ENCODE results near the gene DDX52. TPM values are rescaled to one million over a fixed set of nuclear protein-coding genes. Genes with fewer than 3 reads are reported as not detected.

Gene DDX52
- total and polyA plus RNA-seq, 9 donors, result 8.8 to 20.3 (median 19.2) TPM

DNA sequence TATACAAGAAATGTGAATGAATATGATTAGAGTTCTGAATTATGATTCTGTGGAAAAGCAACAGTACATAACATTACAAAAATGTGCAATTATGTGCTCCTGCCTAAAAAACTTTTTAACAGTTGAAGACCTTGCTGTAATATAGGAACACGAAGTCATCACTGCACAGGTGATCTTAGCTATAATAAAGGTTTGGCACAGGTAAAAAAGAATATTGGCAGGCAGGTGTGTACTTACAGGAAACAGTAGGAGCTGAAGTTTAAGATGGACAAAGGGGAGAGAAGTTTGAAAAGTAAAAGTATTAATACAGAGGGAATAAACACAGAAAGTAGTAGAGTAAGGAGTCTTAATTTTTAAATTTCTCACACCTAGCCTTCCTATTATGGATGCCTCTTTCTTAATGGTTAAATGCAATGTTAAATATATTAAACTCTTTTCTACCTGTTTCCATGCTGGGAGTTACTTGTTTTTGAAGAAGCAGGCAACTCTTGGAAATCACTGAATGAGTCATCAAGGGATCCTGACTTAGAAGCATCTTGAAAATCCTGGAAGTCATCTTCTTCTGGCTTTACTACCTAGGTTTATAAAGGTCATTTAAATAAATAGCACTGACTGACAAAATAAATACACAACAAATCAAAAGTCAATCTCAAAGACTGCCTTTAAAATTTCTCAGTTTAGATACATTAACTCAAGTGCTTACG, 74.7 kb downstream of the DDX52 start:
- WGBS, 3 donors, result 96 to 99% (median 96%) methylated on average over 2 of the region's 2 CpGs
- H3K9me3 ChIP-seq, result no peaks in the 10 kb centered on the region
- intact Hi-C loops (cut with DNase I), result no loop called here
- no peak overlapping the region for H3K27ac ChIP-seq
- H3K36me3 ChIP-seq, result no peaks in the 10 kb centered on the region
- H3K4me1 ChIP-seq (ENCODE audit: insufficient read depth), result no peaks in the 10 kb centered on the region
- no peaks in the 10 kb centered on the region for H3K27me3 ChIP-seq
- no peak for DNase-seq
- TF ChIP-seq, protein P1, sequence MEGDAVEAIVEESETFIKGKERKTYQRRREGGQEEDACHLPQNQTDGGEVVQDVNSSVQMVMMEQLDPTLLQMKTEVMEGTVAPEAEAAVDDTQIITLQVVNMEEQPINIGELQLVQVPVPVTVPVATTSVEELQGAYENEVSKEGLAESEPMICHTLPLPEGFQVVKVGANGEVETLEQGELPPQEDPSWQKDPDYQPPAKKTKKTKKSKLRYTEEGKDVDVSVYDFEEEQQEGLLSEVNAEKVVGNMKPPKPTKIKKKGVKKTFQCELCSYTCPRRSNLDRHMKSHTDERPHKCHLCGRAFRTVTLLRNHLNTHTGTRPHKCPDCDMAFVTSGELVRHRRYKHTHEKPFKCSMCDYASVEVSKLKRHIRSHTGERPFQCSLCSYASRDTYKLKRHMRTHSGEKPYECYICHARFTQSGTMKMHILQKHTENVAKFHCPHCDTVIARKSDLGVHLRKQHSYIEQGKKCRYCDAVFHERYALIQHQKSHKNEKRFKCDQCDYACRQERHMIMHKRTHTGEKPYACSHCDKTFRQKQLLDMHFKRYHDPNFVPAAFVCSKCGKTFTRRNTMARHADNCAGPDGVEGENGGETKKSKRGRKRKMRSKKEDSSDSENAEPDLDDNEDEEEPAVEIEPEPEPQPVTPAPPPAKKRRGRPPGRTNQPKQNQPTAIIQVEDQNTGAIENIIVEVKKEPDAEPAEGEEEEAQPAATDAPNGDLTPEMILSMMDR (IDR thresholded peaks at IDR 0.05), result no peak
- TF ChIP-seq EP300 (IDR thresholded peaks at IDR 0.05), result no peak
- no peak for TF ChIP-seq POLR2A (IDR thresholded peaks at IDR 0.05)
- H3K4me3 ChIP-seq, result no peak overlapping the region

DNA sequence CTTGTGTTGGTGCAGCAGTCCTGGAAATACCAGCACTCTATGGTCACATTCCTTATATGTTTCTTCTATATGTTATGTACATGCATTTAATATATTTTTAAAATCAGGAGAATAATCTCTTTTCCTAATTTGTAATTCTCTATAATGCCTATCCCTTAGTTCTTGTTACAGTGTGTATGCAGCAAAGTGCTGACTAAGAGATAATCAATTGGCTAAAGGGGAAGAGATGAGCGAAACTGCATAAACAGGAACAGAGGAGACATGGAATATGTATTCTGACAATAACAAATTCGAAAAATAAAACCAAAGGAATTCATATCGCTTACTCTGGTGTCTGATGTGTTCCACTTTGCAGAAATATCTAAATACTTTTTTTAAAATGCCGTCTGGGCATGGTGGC, 75.7 kb downstream of the DDX52 start:
- H3K4me3 ChIP-seq, result no peak overlapping the region
- H3K27me3 ChIP-seq, result no peaks in the 10 kb centered on the region
- H3K27ac ChIP-seq, result no peak overlapping the region
- WGBS, 3 donors, result 90 to 93% (median 90%) methylated on average over 4 of the region's 4 CpGs
- intact Hi-C loops (cut with DNase I), result no loop called here
- no peaks in the 10 kb centered on the region for H3K4me1 ChIP-seq (ENCODE audit: insufficient read depth)
- no peaks in the 10 kb centered on the region for H3K36me3 ChIP-seq
- DNase-seq, result no peak
- TF ChIP-seq EP300 (IDR thresholded peaks at IDR 0.05) (no peak), POLR2A (IDR thresholded peaks at IDR 0.05) (no peak)
- TF ChIP-seq, protein P1 (IDR thresholded peaks at IDR 0.05), result no peak
- no peaks in the 10 kb centered on the region for H3K9me3 ChIP-seq

DNA sequence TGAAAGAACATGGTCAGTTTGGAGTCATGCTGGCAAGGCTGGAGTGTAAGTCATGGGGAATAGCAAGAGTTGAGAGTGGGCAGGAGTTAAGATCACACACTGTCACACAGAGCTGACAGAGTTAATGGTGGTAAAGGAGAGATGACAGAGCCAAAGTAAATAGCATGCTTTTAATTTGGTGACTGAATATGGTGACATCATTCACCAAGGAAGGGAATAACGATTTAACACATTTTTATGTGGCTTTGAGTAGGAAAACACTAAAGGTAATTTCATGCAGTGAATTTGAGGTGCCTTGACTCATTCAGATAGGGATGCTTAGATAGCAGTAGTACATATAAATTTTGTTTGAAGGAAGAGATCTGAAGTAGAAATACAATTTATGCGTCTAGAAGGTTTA, 76.1 kb downstream of the DDX52 start:
- Histone ChIP-seq H3K4me1 (ENCODE audit: insufficient read depth) (no peaks in the 10 kb centered on the region), H3K27ac (no peak overlapping the region), H3K4me3 (no peak overlapping the region), H3K9me3 (no peaks in the 10 kb centered on the region), H3K36me3 (no peaks in the 10 kb centered on the region), H3K27me3 (no peaks in the 10 kb centered on the region)
- TF ChIP-seq POLR2A (IDR thresholded peaks at IDR 0.05) (no peak), EP300 (IDR thresholded peaks at IDR 0.05) (no peak)
- TF ChIP-seq, protein P1 (IDR thresholded peaks at IDR 0.05), result no peak
- intact Hi-C loops (cut with DNase I), result no loop called here
- 80 to 89% (median 83%) methylated on average over 2 of the region's 2 CpGs for WGBS, 3 donors
- no peak for DNase-seq

DNA sequence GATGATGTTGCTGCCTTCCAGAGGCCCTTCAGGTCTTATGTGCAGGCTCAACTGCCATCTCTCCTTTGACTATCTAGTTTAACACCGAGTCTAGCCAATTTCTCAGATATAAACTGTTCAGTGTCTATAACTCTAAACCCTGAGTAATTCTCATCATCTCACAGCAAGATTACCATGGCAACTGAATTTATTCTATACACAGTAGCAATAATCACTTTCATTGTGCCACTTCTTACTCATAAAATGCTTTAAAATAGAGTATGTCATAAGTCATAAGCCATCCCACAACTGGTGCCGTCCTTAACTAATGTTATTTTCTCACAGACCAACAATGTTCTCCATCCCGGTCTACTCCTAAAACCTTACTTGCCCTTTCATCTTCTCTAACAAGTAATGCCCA, 79.0 kb downstream of the DDX52 start:
- 92 to 98% (median 93%) methylated on average over 3 of the region's 3 CpGs for WGBS, 3 donors
- Histone ChIP-seq H3K4me1 (ENCODE audit: insufficient read depth) (no peaks in the 10 kb centered on the region), H3K27ac (no peak overlapping the region), H3K9me3 (no peaks in the 10 kb centered on the region), H3K36me3 (no peaks in the 10 kb centered on the region), H3K27me3 (no peaks in the 10 kb centered on the region), H3K4me3 (no peak overlapping the region)
- intact Hi-C loops (cut with DNase I), result no loop called here
- no peak for TF ChIP-seq EP300 (IDR thresholded peaks at IDR 0.05)
- TF ChIP-seq, protein P1 (IDR thresholded peaks at IDR 0.05), result no peak
- no peak for TF ChIP-seq POLR2A (IDR thresholded peaks at IDR 0.05)
- no peak for DNase-seq
